HG02840 (cell line): ENCODE results near the gene ZNF687.

Experiments used
- ATAC-seq: cut with Tn5 transposase; IDR thresholded peaks from one replicate; pipeline ENCODE4 v1.9.1; 2021; ENCODE audit warnings: mild to moderate bottlenecking, moderate library complexity, moderate number of reproducible peaks; ENCODE audit not compliant: unreplicated experiment, low FRiP score

Gene ZNF687

GRCh38 chr1:151281225-151281968 lies 702 bp upstream of the ZNF687 start:
- peak; percentile 43 for ATAC-seq

GRCh38 chr1:151282883-151283725 lies 1.0 kb downstream of the ZNF687 start:
- no peak for ATAC-seq

- ATAC-seq: no peak
These were observed 2.0 kb downstream of the ZNF687 start for GRCh38 chr1:151284013-151284577.

GRCh38 chr1:151286619-151287340 lies 4.7 kb downstream of the ZNF687 start:
- ATAC-seq: no peak

- ATAC-seq: no peak
These were observed 5.2 kb downstream of the ZNF687 start for GRCh38 chr1:151287341-151287699.

- no peak for ATAC-seq
These were observed 5.8 kb downstream of the ZNF687 start for GRCh38 chr1:151287767-151288500.

- ATAC-seq: no peak
These were observed 6.4 kb downstream of the ZNF687 start for GRCh38 chr1:151288502-151288901.

- ATAC-seq: no peak
These were observed 7.2 kb downstream of the ZNF687 start for GRCh38 chr1:151289080-151289935.

- ATAC-seq: no peak
These were observed 8.1 kb downstream of the ZNF687 start for GRCh38 chr1:151289991-151290708.

GRCh38 chr1:151290709-151291303 lies 8.7 kb downstream of the ZNF687 start:
- no peak for ATAC-seq

GRCh38 chr1:151292207-151293030 lies 10.3 kb downstream of the ZNF687 start:
- no peak for ATAC-seq

GRCh38 chr1:151293093-151293492 lies 11.0 kb downstream of the ZNF687 start:
- ATAC-seq: no peak

- ATAC-seq: no peak
These were observed 12.8 kb downstream of the ZNF687 start for GRCh38 chr1:151294742-151295462.

- no peak for ATAC-seq
These were observed 27.8 kb downstream of the ZNF687 start for GRCh38 chr1:151309811-151310323.

GRCh38 chr1:151311011-151311410 lies 28.9 kb downstream of the ZNF687 start:
- ATAC-seq: no peak

- ATAC-seq: no peak
These were observed 29.7 kb downstream of the ZNF687 start for GRCh38 chr1:151311589-151312331.
